GM10248 (cell line): ENCODE results near the gene GALNT1.
A peak's percentile ranks its signal among the peaks of the same experiment; 100 is the strongest.
"Not testable (repeated sequence)": the region's sequence is repeated elsewhere in the genome, so short reads cannot be mapped to it uniquely, and the experiment has no call there.

Source experiments
- CTCF ChIA-PET: fragments of 300-600 bp; sonication (Branson Sonifier 250); formaldehyde crosslinking; extraction: SDS; loops from one replicate; lab custom pipeline; 2021; ENCODE audit warnings: antibody characterized with exemption; lab: Yijun Ruan, JAX
- POLR2A ChIA-PET: fragments of 350-650 bp; sonication (Branson Sonifier 250); formaldehyde crosslinking; extraction: SDS; loops from one replicate; lab custom pipeline; 2020; ENCODE audit warnings: antibody characterized with exemption; lab: Yijun Ruan, JAX
- DNase-seq: peaks from one replicate; pipeline ENCODE4 v3.0.0; 2012; ENCODE audit errors: extremely low spot score
- TF ChIP-seq, protein P1 (sequence below): IDR thresholded peaks from 2 replicates; pipeline ENCODE4 v1.5.1; 2012; ENCODE audit warnings: mild to moderate bottlenecking, low read depth; ENCODE audit errors: extremely low read depth, missing control alignments, control extremely low read depth

The GALNT1 gene

DNA sequence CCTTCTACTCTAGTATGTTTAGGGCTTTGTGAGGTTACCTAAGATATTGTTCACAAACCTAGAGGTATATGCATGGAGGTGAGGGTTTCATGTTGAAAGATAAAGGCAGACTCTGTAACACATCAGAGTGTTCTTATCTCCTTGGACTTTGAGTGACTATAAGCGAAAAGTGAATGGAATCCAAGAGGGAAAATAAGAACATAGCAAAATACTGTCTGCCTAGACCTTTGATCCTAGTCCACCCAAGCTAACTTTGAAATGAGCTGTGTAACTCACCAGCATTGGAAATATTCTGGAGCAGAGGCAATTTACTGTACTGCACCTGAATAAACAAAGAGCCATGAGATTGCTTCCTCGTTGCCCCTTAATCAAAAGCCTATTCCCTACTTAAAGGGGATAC lies 28.2 kb upstream of the GALNT1 start:
- ChIA-PET POLR2A (no interaction called here), CTCF (interaction anchor here (1.4 to 2.5 kb wide), 2 partner anchors 28 to 32 kb away, joined by 3 to 9 read pairs; no protein-coding TSS in a partner anchor)
- TF ChIP-seq, protein P1, sequence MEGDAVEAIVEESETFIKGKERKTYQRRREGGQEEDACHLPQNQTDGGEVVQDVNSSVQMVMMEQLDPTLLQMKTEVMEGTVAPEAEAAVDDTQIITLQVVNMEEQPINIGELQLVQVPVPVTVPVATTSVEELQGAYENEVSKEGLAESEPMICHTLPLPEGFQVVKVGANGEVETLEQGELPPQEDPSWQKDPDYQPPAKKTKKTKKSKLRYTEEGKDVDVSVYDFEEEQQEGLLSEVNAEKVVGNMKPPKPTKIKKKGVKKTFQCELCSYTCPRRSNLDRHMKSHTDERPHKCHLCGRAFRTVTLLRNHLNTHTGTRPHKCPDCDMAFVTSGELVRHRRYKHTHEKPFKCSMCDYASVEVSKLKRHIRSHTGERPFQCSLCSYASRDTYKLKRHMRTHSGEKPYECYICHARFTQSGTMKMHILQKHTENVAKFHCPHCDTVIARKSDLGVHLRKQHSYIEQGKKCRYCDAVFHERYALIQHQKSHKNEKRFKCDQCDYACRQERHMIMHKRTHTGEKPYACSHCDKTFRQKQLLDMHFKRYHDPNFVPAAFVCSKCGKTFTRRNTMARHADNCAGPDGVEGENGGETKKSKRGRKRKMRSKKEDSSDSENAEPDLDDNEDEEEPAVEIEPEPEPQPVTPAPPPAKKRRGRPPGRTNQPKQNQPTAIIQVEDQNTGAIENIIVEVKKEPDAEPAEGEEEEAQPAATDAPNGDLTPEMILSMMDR, result no peak
- DNase-seq, result no peak

DNA sequence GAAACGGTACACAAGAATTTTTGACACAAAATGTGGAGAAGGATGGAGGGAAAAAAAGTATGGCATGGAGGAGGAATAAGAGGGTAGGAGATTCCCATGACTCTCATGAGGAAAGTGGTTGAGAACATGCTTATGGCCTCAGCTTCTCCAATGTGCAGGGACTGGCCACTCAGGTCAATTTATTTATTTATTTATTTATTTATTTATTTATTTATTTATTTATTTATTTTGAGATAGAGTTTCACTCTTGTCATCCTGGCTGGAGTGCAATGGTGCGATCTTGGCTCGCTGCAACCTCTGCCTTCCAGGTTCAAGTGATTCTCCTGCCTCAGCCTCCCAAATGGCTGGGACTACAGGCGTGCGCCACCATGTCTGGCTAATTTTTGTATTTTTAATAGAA lies 26.0 kb upstream of the GALNT1 start:
- DNase-seq, POLR2A ChIA-PET: not testable (repeated sequence)
- CTCF ChIA-PET, result interaction anchor here (1.1 to 1.9 kb wide), 4 partner anchors 9 to 34 kb away, joined by 3 to 5 read pairs (median 4); no protein-coding TSS in a partner anchor

DNA sequence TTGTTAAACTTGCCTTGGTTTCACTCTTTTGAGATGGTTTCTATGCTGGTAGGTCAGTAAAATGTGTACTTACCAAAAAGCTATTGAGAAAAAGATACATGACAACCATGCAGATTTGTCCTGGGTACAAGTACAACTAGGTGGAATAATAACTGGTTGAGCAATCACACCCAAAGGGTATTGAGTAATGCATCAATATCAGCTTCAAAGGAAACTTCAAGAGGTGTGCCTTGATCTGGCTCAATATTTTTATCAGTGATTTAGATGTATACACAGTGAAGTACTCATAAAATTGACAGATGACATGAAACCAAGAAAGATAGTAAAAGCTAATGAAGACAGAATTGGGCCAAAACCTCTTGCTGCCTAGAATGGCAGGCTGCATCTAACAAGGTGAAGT lies 21.7 kb upstream of the GALNT1 start:
- DNase-seq, result no peak
- CTCF ChIA-PET, result interaction anchor here (0.9 to 1.5 kb wide), 6 partner anchors 14 to 173 kb away, joined by 3 read pairs; no protein-coding TSS in a partner anchor
- POLR2A ChIA-PET, result no interaction called here
- TF ChIP-seq, protein P1, result no peak

DNA sequence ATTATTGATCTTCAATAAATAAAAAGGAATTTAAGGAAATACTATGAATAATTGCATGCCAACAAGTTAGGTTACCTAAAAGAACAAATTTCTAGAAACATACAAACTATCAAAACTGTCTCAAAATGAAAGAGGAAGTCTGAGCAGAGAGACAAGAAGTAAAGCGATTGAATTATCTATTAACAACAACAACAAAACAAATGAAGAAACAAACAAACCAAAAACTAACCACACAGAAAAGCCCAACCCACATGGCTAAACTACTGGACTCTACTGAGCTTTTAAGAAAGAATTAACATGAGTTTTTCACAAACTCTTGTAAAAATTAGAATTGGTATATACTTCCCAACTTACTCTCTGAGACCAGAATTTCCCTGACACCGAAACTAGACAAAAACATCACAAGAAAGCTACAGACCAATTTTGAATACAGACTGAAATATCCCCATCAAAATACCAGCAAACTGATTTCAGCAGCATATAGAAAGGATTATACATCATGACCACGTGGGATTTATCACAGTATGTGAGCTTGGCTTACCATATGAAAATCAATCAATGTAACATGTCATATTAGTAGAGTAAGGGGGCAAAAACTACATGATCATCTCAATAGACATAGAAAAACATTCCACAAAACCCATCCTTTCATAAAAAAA lies 16.6 kb upstream of the GALNT1 start:
- DNase-seq, result peak; percentile 19
- POLR2A ChIA-PET, result no interaction called here
- TF ChIP-seq, protein P1, result no peak
- CTCF ChIA-PET, result interaction anchor here (1.0 kb wide), 1 partner anchor 137 kb away, joined by 3 read pairs; no protein-coding TSS in a partner anchor

DNA sequence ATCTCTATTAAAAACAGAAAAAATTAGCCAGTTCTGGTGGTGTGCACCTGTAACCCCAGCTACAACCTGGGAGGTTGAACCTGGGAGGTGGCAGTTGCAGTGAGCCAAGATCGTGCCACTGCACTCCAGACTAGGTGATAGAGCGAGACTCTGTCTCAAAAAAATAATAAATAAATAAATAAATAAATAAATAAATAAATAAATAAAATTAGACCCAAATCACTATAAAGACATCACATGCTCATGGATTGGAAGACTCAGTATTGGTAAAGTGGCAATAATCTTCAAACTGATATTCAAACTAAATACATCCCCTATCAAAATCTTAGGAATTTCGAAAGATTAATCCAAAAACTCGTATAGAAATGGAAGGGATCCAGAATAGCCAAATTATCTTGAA lies 15.5 kb upstream of the GALNT1 start:
- ChIA-PET CTCF (no interaction called here), POLR2A (no interaction called here)
- TF ChIP-seq, protein P1, result no peak
- no peak for DNase-seq

DNA sequence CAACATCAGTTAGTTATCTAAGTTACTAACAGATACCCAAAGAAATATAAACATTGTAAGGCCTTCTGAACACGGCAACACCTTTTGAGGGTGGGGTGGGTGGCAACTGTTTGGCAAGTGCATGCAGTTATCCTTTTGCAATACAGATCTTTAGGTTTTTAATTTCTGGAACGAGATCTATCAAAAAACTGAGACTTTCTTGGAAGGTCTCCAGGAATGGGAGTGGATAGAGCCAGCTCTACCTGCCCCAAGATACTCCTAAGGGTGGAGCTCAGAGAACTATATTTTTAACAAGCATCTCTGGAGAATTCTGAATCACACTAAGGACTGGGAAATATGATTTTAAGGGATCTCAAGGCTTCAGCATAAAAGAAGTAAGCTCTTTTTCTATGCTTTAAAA lies 11.4 kb upstream of the GALNT1 start:
- CTCF ChIA-PET, result interaction anchor here (1.2 kb wide), 1 partner anchor 14 kb away, joined by 3 read pairs; no protein-coding TSS in a partner anchor
- TF ChIP-seq, protein P1, result no peak
- POLR2A ChIA-PET, result no interaction called here
- no peak for DNase-seq

DNA sequence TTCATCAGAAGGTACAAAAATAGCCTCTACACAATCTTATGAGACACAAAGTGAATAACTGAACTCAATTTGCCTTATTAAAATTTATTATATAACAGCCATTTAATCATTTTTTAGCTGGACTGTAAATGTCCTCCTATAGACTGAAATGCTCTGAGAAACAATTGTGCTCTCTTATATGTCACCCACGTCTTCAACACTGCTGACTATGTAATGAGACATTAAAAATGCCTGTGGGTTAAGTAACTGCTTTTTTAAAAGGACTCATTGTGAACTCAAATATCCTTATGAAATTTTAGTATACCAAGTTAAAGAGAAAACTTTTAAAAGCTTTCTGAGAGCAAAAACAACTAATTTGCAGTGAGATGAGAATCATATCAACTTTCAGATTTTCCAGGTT lies 10.4 kb upstream of the GALNT1 start:
- ChIA-PET CTCF (interaction anchor here (1.2 to 1.6 kb wide), 2 partner anchors 8 to 15 kb away, joined by 3 to 4 read pairs; no protein-coding TSS in a partner anchor), POLR2A (no interaction called here)
- DNase-seq, result no peak
- TF ChIP-seq, protein P1, result no peak
